Activated naive CD4-positive, alpha-beta T cell (primary cell): Measurements from ENCODE around the gene FRRS1.
A peak's percentile ranks its signal among the peaks of the same experiment; 100 is the strongest.

Experiments used
- DNase-seq, 4 experiments: peaks; one replicate each; lab custom pipeline; 2025; lab: John Stamatoyannopoulos, UW

FRRS1 gene

GRCh38 chr1:99727575-99728185, 38.8 kb downstream of the FRRS1 start:
- DNase-seq: no peak

DNA sequence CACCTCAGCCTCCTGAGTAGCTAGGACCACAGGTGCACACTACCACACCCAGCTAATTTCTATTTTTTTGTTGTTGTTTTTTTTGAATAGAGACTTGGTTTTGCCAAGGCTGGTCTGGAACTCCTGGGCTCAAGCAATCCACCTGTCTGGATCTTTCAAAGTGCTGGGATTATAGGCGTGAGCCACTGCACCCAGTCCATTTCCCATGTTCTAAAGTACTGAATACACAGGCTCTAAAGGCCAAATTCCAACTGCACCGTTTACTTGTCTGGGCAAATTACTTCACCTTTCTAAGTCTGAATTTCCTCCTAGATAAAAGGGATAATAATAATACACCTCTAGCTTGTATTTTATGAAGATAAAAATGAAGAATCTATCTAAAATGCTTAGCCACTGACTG, 39.6 kb downstream of the FRRS1 start:
- no peak for DNase-seq

GRCh38 chr1:99726407-99726806, 40.0 kb downstream of the FRRS1 start:
- no peak for DNase-seq

DNA sequence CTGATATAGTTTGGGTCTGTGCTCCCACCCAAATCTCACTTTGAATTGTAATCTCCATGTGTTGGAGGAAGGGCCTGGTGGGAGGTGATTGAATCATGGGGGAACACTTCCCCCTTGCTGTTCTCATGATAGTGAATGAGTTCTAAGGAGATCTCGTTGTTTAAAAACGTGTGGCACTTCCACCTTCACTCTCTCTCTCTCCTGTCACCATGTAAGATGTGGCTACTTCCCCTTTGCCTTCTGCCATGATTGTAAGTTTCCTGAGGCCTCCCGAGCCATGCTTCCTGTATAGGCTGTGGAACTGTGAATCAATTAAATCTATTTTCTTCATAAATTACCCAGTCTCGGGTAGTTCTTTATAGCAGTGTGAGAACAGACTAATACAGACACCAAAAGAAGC, 40.4 kb downstream of the FRRS1 start:
- no peak for DNase-seq

- no peak for DNase-seq
Measured at GRCh38 chr1:99723251-99723650, 43.2 kb downstream of the FRRS1 start.

DNA sequence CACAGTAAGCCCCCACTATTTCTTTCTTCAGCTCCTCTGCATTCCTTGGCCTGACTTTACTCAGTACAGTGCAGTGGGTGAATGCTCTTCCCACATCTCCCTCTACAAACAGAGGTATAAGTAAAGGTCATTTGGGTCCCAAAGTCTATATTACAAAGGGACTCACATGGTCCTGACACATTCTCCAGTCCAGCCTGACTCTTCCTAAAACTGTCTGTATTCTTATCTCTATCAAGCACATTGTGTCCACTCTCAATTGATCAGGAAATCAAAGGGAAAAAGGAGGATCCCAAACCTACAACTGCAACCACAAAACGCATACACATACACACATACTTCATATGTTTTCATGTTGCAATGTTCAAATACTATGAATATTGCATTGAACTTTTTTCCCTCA, 49.4 kb downstream of the FRRS1 start:
- DNase-seq: no peak

DNA sequence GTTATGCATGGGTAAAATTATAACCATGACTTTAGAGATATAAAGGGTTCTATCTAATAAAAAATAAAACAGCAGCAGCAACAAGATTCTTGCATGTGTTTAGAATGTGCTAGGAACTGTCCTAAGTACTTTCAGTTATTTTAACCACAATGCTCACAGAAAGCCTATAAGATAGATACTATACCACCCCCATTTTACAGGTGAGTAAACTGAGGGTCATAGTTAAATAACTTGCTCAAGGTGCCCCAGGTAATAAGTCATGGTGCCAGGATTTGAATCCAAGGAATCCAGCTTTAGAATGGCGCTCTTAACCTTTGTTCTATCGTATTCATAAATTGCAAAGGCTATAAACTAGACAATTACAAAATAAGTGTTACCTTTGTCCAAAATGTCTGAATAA, 53.4 kb downstream of the FRRS1 start:
- DNase-seq: no peak

DNA sequence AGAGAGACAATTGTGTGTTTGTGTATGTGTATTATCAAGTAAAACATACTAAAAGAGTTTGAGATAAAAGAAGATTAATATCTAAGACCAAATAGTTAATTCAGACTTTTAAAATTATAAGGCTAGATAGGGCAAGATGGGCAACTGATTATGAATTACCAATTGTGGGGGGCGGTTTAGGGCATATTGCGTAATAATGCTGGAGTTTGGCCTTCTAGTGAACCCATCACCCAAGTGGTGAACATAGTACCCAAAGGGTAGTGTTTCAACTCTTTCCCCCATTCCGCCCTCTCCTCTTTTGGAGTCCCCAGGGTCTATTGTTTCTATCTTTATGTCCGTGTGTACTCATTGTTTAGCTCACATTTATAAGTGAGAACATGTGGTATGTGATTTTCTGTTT, 55.4 kb downstream of the FRRS1 start:
- no peak for DNase-seq

DNA sequence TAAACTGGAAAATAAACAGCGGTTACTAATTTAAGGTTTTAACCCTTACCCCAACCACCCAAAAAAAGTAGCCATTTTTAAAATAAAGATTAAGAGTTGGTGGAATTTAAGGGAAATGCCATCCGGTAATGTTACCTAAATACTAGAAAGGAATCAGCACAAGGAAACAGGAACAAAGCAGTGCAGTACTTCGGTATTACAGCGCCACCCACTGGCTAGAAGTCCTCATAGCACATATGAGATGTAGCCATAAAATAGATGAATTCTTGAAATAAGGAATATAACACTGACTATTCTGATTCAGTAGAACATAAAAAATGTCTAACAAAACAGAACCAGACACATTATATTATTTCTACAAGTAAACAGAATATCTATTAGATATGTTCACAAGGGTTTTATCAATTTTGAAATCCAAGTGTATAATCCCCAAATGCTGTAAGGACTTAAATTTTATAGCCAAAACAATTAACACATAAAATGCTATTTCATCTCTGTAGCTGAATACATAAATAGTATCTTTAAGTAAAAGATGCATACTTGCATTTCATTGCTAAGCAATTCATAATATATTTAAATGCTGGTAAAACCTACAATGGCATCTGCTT, 58.8 kb downstream of the FRRS1 start:
- DNase-seq: peak; percentile 1 to 11 (median 6)

DNA sequence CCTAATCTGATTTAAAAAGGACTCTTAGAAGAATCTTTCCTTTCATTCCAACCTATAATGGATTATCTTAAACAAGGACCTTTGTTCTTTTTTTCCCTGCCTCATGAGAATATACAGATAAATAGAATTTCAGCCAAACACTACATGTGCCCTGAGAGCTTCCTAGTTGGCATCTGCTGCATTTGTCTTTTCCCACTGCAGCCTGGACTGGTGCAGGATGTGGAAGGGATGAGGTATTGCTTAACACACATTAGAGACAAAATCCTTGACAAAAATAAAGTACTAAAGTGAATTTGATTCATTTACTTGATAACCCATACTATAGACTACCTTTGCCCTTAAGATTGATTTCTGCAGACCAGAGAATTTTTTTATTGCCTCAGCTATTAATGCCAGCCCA, 61.0 kb downstream of the FRRS1 start:
- DNase-seq: no peak

DNA sequence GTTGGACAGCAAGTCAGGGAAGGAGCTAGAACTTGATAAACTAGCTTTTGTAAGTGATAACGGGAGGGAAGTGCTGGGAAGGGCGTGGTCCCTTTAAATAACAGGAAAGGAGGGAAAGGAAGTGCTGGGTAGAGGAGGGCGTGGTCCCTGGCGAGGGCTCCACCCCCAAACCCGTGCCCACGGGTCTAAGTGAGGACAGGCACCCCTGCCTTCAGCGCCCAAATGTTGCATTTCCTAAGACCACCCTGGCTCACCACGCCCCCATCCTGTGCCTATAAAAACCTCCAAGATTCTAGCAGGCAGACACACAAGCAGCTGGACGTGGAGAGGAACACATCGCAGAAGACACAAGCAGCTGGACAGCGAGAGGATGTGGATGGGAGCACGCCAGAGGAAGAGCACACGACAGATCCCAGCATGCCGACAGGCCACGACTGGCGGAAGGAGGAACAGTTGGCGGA, 62.0 kb downstream of the FRRS1 start:
- DNase-seq: no peak

DNA sequence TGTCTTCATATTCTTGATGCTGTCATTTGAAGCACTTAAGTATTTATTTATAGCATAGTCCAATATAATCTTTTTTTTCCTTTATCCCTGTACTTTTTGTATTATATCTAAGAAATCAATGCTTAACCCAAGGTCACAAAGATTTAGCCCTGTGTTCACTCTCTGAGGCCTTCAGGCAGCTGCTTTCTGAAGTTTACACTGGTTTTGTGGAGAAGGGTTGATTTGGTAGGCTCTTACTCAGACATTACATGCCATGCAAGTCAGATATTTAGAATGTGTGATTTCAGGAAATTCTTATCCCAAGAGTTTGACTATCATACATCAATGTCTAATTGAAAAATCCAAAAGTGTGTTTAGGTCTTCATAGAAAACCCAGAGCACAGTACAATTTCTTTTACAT, 64.2 kb downstream of the FRRS1 start:
- no peak for DNase-seq

DNA sequence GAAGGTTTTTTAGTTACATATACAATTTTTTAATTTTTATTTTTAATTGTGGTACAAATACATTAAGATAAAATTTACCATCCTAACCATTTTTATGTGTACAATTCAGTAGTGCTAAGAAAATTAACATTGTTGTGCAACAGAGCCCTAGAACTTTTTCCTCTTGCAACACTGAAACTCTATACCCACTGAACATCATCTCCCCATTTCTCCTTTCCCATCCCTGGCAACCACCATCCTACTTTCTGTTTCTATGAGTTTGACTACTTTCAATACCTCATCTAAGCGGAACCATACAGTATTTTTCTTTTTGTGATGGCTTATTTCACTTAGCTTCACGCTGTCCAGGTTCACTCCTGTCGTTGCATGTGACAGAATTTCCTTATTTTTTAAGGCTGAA, 66.4 kb downstream of the FRRS1 start:
- no peak for DNase-seq

- no peak for DNase-seq
Measured at GRCh38 chr1:99697580-99697979, 68.9 kb downstream of the FRRS1 start.

DNA sequence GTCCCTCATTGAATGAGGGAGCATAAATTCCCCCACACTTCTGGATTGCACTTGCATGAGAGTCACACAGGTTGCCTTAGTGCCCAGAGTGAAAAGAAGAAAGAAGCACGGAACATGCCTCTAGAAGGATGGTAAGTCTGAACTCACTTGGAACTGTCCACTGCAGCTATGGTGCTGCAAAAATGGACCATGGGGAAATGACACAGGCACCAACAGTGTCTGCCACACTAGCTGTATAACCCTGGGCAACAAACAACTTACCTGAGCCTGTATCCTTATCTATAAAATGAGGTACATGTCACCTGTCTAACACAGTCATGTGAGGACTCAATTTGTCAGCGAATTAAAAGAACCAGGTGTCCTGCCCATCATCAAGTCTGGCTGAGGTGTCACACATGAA, 69.8 kb downstream of the FRRS1 start:
- DNase-seq: no peak

DNA sequence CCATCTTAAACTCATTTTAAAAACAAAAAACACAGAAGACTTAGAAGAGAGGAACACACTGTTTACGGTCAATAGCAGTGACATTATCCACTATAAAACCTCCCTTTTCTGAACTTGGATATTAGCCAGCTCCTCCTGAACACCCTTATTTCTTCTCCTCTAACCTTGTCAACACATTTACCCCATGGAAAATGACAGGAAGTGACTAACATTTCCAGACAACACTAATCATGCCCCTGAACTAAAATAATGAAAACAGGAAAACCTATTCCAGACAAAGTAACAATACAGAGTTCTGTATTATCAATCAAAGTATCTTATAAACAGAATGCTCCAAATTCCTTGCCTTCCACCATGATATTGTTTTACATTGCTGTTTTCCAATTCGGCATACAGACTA, 75.3 kb downstream of the FRRS1 start:
- DNase-seq: no peak

DNA sequence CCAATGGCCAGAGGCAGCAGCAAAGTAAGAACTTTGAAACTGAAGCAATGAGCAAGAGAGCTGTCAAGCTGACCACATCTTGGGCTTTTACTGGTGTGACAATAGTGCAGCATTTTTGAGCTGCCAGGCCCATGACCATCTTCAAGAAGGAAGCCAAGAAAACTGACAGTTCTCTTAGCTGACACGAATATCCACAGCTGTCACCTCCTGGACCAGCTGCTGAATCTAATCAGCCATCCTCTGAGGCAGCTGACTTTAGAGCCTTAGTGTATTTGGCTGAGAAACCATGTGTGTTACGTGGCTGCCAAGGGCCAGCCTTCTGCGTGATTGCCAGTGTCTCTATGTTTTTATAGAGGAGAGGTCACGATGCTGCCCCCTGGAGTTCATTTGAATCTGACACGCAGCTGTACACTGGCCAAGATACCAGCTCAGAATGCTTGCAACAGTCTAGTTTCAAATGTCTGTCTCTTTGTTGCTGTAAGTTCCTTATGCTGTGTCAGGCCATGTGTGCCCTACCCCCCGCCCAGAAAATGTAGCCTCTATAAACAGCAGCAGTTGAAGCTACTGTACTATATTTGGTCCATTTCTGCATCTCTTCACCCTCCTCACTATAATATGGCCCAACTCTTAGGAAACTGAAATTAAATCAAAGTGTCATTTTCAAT, 80.8 kb downstream of the FRRS1 start:
- DNase-seq: peak in 1 of 4 experiments; percentile 1

DNA sequence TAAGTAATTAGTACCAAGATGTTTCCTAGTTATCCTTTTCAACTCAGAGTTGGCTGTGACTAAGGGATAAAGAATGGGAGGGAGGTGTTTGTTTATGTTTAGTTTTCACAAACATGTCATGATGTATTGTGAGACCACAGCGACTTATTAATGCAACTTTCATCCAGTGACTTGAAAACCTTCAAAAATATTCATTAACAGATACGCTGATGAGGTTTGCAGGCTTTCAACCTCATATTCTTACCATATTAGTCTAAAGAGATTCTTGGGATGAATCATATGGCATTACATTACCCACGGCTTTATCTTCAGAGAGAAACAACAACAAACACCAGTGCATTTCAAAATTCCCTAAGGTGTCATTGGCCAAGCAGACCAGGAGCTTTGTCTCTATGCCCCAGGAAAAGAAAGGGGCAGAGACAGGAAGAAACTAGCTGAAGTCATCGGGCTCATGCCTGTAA, 84.1 kb downstream of the FRRS1 start:
- no peak for DNase-seq

- DNase-seq: no peak
Measured at GRCh38 chr1:99681583-99681982, 84.9 kb downstream of the FRRS1 start.

DNA sequence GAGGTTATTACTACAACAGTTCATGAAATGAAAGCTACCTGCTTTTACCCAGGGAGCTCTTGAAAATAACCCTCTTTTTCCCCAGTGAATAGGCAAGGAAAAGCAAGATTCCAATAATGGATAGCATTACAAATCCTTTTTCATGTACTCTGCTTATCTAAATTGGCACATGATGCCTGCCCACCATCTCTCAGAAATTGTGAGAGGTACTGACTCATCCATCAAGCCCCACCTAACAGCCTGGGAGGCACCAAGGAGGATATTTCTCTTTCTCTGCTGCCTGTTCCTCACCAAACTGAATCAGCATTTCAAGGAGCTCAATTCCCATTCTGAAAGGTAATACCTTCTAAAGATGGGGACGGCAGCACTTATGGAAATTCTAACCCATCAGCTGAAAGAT, 86.2 kb downstream of the FRRS1 start:
- no peak for DNase-seq

- no peak for DNase-seq
Measured at GRCh38 chr1:99677416-99677815, 89.0 kb downstream of the FRRS1 start.

GRCh38 chr1:99676876-99677275, 89.6 kb downstream of the FRRS1 start:
- DNase-seq: no peak

- DNase-seq: no peak
Measured at GRCh38 chr1:99675994-99676393, 90.4 kb downstream of the FRRS1 start.

- no peak for DNase-seq
Measured at GRCh38 chr1:99675292-99675691, 91.1 kb downstream of the FRRS1 start.
